ENCODE measurements around the gene ANKRD53. TPM values are rescaled to one million over a fixed set of nuclear protein-coding genes. Genes with fewer than 3 reads are reported as not detected.

Gene ANKRD53
- total RNA-seq, 1 experiment from 2014 or later, result not detected

DNA sequence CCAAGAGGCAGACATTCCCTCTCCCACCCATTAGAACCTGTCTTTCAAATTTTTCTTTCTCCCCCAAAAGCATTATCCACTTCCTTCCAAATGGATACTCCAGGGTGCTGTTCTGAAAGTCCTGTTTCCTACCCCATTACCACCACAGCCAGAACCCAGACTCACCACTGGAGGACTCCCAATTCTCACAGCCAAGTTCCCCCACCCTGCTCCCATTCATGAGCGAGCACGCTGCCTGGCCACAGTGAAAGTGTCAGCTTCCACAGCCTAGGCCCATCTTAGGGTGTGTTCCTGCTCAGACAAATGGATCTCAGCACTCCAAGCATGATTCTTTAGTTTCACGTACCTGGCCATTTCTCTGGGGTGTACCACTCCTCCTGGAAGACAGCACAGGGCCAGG lies 3.8 kb upstream of the ANKRD53 start:
- no peak overlapping the region for H2AFZ ChIP-seq (ENCODE audit: low read length)
- no peaks in the 10 kb centered on the region for H3K9me3 ChIP-seq (ENCODE audit: low read length)
- H4K20me1 ChIP-seq (ENCODE audit: insufficient read depth, low read depth, low read length), result no peaks in the 10 kb centered on the region
- H3K27me3 ChIP-seq (ENCODE audit: low read length), result no peaks in the 10 kb centered on the region
- DNase-seq, result no peak
- peaks cover 11% of the 10 kb centered on the region for H3K4me1 ChIP-seq (ENCODE audit: low read length)
- H3K27ac ChIP-seq (ENCODE audit: low read length), result no peak overlapping the region
- H3K4me3 ChIP-seq (ENCODE audit: low read length), result no peak overlapping the region
- no peaks in the 10 kb centered on the region for H3K9me2 ChIP-seq (replicated peaks; ENCODE audit: insufficient read depth, low read length)
- H3K9ac ChIP-seq (ENCODE audit: low read length), result no peak overlapping the region
- H3K36me3 ChIP-seq (ENCODE audit: insufficient read depth, low read length), result no peaks in the 10 kb centered on the region
- no peak overlapping the region for H3K4me2 ChIP-seq (ENCODE audit: low read depth, low read length, poor library complexity, severe bottlenecking)
- H3K79me2 ChIP-seq (ENCODE audit: low read length), result no peaks in the 10 kb centered on the region

DNA sequence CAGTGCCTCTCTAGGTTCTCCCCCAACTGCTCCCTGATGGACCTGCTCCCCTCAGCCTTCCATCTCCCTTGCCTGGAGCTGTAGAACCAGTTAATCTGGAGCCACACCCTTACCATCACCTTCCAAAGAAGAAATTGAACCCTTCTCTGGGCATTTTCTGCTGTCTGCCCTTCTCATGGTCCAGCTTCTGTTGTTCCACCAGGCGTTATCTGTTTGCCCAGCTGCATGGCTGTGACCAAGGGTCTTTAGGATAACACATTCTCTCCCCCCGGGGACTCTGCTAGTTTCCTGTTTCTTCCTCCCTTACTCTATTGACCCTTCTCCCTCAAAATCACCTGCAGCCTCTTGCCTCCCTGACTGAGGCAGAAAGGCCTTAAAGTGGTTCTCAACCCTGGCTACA lies 3.2 kb upstream of the ANKRD53 start:
- H3K36me3 ChIP-seq (ENCODE audit: insufficient read depth, low read length), result no peaks in the 10 kb centered on the region
- H2AFZ ChIP-seq (ENCODE audit: low read length), result no peak overlapping the region
- H3K9me3 ChIP-seq (ENCODE audit: low read length), result no peaks in the 10 kb centered on the region
- no peaks in the 10 kb centered on the region for H3K79me2 ChIP-seq (ENCODE audit: low read length)
- peaks cover 11% of the 10 kb centered on the region for H3K4me1 ChIP-seq (ENCODE audit: low read length)
- no peaks in the 10 kb centered on the region for H4K20me1 ChIP-seq (ENCODE audit: insufficient read depth, low read depth, low read length)
- no peaks in the 10 kb centered on the region for H3K27me3 ChIP-seq (ENCODE audit: low read length)
- no peak overlapping the region for H3K9ac ChIP-seq (ENCODE audit: low read length)
- H3K27ac ChIP-seq (ENCODE audit: low read length), result no peak overlapping the region
- H3K4me2 ChIP-seq (ENCODE audit: low read depth, low read length, poor library complexity, severe bottlenecking), result no peak overlapping the region
- DNase-seq, result no peak
- no peaks in the 10 kb centered on the region for H3K9me2 ChIP-seq (replicated peaks; ENCODE audit: insufficient read depth, low read length)
- H3K4me3 ChIP-seq (ENCODE audit: low read length), result no peak overlapping the region

GRCh38 chr2:70977605-70978205 lies 725 bp upstream of the ANKRD53 start:
- Histone ChIP-seq H3K27ac (ENCODE audit: low read length) (no peak overlapping the region), H3K4me1 (ENCODE audit: low read length) (peaks cover 11% of the 10 kb centered on the region), H3K9me3 (ENCODE audit: low read length) (no peaks in the 10 kb centered on the region), H2AFZ (ENCODE audit: low read length) (peak overlapping the region; percentile 96), H3K36me3 (ENCODE audit: insufficient read depth, low read length) (no peaks in the 10 kb centered on the region), H3K9ac (ENCODE audit: low read length) (peak overlapping the region; percentile 61), H3K4me3 (ENCODE audit: low read length) (peak overlapping the region; percentile 66), H3K27me3 (ENCODE audit: low read length) (no peaks in the 10 kb centered on the region), H4K20me1 (ENCODE audit: insufficient read depth, low read depth, low read length) (no peaks in the 10 kb centered on the region), H3K9me2 (replicated peaks; ENCODE audit: insufficient read depth, low read length) (no peaks in the 10 kb centered on the region), H3K79me2 (ENCODE audit: low read length) (no peaks in the 10 kb centered on the region), H3K4me2 (ENCODE audit: low read depth, low read length, poor library complexity, severe bottlenecking) (peak overlapping the region; percentile 74)
- DNase-seq, result peak; percentile 63

DNA sequence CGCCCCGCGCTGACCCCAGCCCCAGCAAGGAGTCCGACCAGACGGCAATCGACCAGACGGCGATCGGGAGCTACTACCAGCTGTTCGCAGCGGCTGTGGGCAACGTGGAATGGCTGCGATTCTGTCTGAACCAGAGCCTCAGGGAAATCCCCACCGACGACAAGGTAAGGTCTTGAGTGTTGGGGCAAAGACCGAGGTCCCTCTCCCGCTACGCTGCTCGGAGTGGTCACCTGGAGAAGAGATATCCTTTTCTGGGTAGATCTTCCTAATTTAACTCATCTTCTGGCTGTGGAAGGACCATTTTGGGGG lies 704 bp downstream of the ANKRD53 start:
- Histone ChIP-seq H3K79me2 (ENCODE audit: low read length) (no peaks in the 10 kb centered on the region), H4K20me1 (ENCODE audit: insufficient read depth, low read depth, low read length) (no peaks in the 10 kb centered on the region), H3K4me1 (ENCODE audit: low read length) (peaks cover 11% of the 10 kb centered on the region), H3K9ac (ENCODE audit: low read length) (no peak overlapping the region), H3K27ac (ENCODE audit: low read length) (no peak overlapping the region), H3K4me2 (ENCODE audit: low read depth, low read length, poor library complexity, severe bottlenecking) (no peak overlapping the region), H2AFZ (ENCODE audit: low read length) (no peak overlapping the region), H3K9me3 (ENCODE audit: low read length) (no peaks in the 10 kb centered on the region), H3K27me3 (ENCODE audit: low read length) (no peaks in the 10 kb centered on the region), H3K4me3 (ENCODE audit: low read length) (no peak overlapping the region), H3K9me2 (replicated peaks; ENCODE audit: insufficient read depth, low read length) (no peaks in the 10 kb centered on the region), H3K36me3 (ENCODE audit: insufficient read depth, low read length) (no peaks in the 10 kb centered on the region)
- no peak for DNase-seq

DNA sequence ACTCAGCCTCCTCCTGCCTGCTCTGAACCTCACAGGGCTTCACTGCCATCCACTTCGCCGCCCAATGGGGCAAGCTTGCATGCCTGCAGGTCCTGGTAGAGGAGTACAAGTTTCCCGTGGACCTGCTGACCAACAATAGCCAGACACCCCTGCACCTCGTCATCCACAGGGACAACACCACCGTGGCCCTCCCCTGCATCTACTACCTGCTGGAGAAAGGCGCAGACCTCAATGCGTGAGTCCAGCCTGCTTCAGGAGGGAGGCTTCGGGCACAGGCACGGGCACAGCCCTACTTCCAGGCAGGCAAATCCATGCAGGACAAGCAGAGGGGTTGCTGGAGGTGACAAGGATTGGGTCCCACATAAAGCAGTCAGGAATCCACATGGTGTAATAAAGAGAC lies 1.2 kb downstream of the ANKRD53 start:
- Histone ChIP-seq H3K36me3 (ENCODE audit: insufficient read depth, low read length) (no peaks in the 10 kb centered on the region), H3K79me2 (ENCODE audit: low read length) (no peaks in the 10 kb centered on the region), H3K27ac (ENCODE audit: low read length) (no peak overlapping the region), H3K9me3 (ENCODE audit: low read length) (no peaks in the 10 kb centered on the region), H3K4me1 (ENCODE audit: low read length) (peaks cover 13% of the 10 kb centered on the region), H3K9me2 (replicated peaks; ENCODE audit: insufficient read depth, low read length) (no peaks in the 10 kb centered on the region), H3K4me2 (ENCODE audit: low read depth, low read length, poor library complexity, severe bottlenecking) (no peak overlapping the region), H2AFZ (ENCODE audit: low read length) (no peak overlapping the region), H4K20me1 (ENCODE audit: insufficient read depth, low read depth, low read length) (no peaks in the 10 kb centered on the region), H3K27me3 (ENCODE audit: low read length) (no peaks in the 10 kb centered on the region), H3K4me3 (ENCODE audit: low read length) (no peak overlapping the region), H3K9ac (ENCODE audit: low read length) (no peak overlapping the region)
- DNase-seq, result no peak

GRCh38 chr2:70981421-70981820 lies 3.0 kb downstream of the ANKRD53 start:
- no peak for DNase-seq
- H3K9ac ChIP-seq (ENCODE audit: low read length), result no peak overlapping the region

DNA sequence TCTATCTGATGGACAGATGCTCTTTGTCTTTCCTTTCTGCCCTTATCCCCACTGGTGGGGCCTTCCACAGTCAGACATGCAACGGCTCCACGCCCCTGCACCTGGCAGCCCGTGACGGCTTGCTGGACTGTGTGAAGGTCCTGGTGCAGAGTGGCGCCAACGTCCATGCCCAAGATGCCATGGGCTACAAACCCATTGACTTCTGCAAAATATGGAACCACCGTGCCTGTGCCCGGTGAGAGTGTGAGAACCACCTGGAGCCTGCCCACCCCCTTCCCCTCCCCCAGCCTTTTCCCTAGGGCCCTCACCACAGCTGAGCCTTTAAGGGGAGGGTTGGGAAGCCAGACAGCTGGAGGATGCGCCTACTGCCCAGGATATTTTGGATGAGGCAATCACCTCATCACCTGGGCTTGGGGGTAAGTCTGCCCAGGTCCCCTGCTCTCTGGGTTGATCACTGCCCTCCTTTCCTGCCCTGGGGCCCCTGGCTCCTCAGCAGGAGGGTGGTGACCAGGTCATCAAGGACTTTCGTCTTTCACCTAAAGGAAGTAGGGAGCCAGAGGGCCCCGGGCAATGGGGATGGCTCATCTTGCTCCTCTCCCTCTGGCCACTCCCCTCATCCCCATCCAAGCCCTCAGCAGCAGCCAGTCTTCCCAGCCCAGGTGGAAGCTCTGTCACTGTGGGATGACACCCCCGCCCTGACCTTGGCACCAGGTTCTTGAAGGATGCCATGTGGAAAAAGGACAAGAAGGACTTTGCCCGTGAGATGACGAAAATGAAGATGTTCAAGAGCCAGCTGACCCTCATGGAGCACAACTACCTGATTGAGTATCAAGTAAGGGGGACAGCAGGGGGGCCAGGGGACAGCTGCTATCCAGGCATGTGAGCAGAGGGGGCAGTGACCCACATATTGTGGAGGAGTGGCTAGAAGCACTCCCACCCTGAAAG lies 3.7 kb downstream of the ANKRD53 start:
- peaks cover 16% of the 10 kb centered on the region for H3K36me3 ChIP-seq (ENCODE audit: insufficient read depth, low read length)
- H3K4me1 ChIP-seq (ENCODE audit: low read length), result peaks cover 17% of the 10 kb centered on the region

More at GRCh38 chr2:70981421-70981820, 3.0 kb downstream of the ANKRD53 start:
- Histone ChIP-seq H3K9me2 (replicated peaks; ENCODE audit: insufficient read depth, low read length) (no peaks in the 10 kb centered on the region), H3K27me3 (ENCODE audit: low read length) (no peaks in the 10 kb centered on the region), H3K4me2 (ENCODE audit: low read depth, low read length, poor library complexity, severe bottlenecking) (no peak overlapping the region), H3K36me3 (ENCODE audit: insufficient read depth, low read length) (peaks cover 11% of the 10 kb centered on the region), H3K4me1 (ENCODE audit: low read length) (peaks cover 17% of the 10 kb centered on the region), H3K79me2 (ENCODE audit: low read length) (no peaks in the 10 kb centered on the region), H3K4me3 (ENCODE audit: low read length) (no peak overlapping the region), H4K20me1 (ENCODE audit: insufficient read depth, low read depth, low read length) (no peaks in the 10 kb centered on the region), H3K9me3 (ENCODE audit: low read length) (no peaks in the 10 kb centered on the region), H2AFZ (ENCODE audit: low read length) (no peak overlapping the region), H3K27ac (ENCODE audit: low read length) (no peak overlapping the region)

GRCh38 chr2:70982971-70983370 lies 4.5 kb downstream of the ANKRD53 start:
- no peaks in the 10 kb centered on the region for H3K27me3 ChIP-seq (ENCODE audit: low read length)
- H3K9me2 ChIP-seq (replicated peaks; ENCODE audit: insufficient read depth, low read length), result no peaks in the 10 kb centered on the region
- no peak overlapping the region for H3K4me2 ChIP-seq (ENCODE audit: low read depth, low read length, poor library complexity, severe bottlenecking)
- no peak overlapping the region for H3K27ac ChIP-seq (ENCODE audit: low read length)
- no peaks in the 10 kb centered on the region for H3K9me3 ChIP-seq (ENCODE audit: low read length)
- no peak overlapping the region for H3K9ac ChIP-seq (ENCODE audit: low read length)
- H3K4me3 ChIP-seq (ENCODE audit: low read length), result no peak overlapping the region
- no peaks in the 10 kb centered on the region for H4K20me1 ChIP-seq (ENCODE audit: insufficient read depth, low read depth, low read length)
- H3K36me3 ChIP-seq (ENCODE audit: insufficient read depth, low read length), result peaks cover 19% of the 10 kb centered on the region
- H3K4me1 ChIP-seq (ENCODE audit: low read length), result peaks cover 9% of the 10 kb centered on the region
- no peak overlapping the region for H2AFZ ChIP-seq (ENCODE audit: low read length)
- H3K79me2 ChIP-seq (ENCODE audit: low read length), result no peaks in the 10 kb centered on the region
- DNase-seq, result no peak

More for the DNA sequence above, 3.7 kb downstream of the ANKRD53 start:
- Histone ChIP-seq H3K9me3 (ENCODE audit: low read length) (no peaks in the 10 kb centered on the region), H4K20me1 (ENCODE audit: insufficient read depth, low read depth, low read length) (no peaks in the 10 kb centered on the region), H3K79me2 (ENCODE audit: low read length) (no peaks in the 10 kb centered on the region), H3K9ac (ENCODE audit: low read length) (no peak overlapping the region), H3K9me2 (replicated peaks; ENCODE audit: insufficient read depth, low read length) (no peaks in the 10 kb centered on the region), H3K27me3 (ENCODE audit: low read length) (no peaks in the 10 kb centered on the region), H2AFZ (ENCODE audit: low read length) (no peak overlapping the region), H3K27ac (ENCODE audit: low read length) (no peak overlapping the region), H3K4me3 (ENCODE audit: low read length) (no peak overlapping the region), H3K4me2 (ENCODE audit: low read depth, low read length, poor library complexity, severe bottlenecking) (no peak overlapping the region)
- no peak for DNase-seq

All from Karpas-422 (cell line).